ENCODE results near the gene FOXO6. TPM values are rescaled to one million over a fixed set of nuclear protein-coding genes. Genes with fewer than 3 reads are reported as not detected.

The FOXO6 gene
- total and polyA plus RNA-seq, 9 of the 15 experiments (the other 6 are each of a cell fraction or from before 2014, with no cell fraction given), result 0.04 to 0.31 (median 0.12) TPM; not detected in 5

- peak; percentile 60 for TF ChIP-seq CREB1 (IDR thresholded peaks at IDR 0.05)
- peak; percentile 78 for TF ChIP-seq CREB1 (CRISPR knock-in tag; IDR thresholded peaks at IDR 0.05)
- TF ChIP-seq FOXP4 (CRISPR knock-in tag; IDR thresholded peaks at IDR 0.05; ENCODE audit: borderline replicate concordance), result no peak
- no peak for TF ChIP-seq ZNF277 (CRISPR knock-in tag; IDR thresholded peaks at IDR 0.05; ENCODE audit: borderline replicate concordance)
- TF ChIP-seq NR2C2 (CRISPR knock-in tag; IDR thresholded peaks at IDR 0.05), result no peak
- TF ChIP-seq NR2C2 (tag; IDR thresholded peaks at IDR 0.05), result 0 out of 2 replicates have a peak, but pooled peaks have one; percentile 15
- no peak for TF ChIP-seq GTF2F1 (IDR thresholded peaks at IDR 0.05; ENCODE audit: low read depth, low read length)
- TF ChIP-seq NCOA4 (IDR thresholded peaks at IDR 0.05; ENCODE audit: partially characterized antibody), result no peak
- TF ChIP-seq IRF2 (CRISPR knock-in tag; IDR thresholded peaks at IDR 0.05), result no peak
- no peak for TF ChIP-seq ZNF589 (CRISPR knock-in tag; IDR thresholded peaks at IDR 0.05; ENCODE audit: low read depth)
- no peak for TF ChIP-seq PURB (CRISPR knock-in tag; IDR thresholded peaks at IDR 0.05; ENCODE audit: low read depth)
- TF ChIP-seq KLF13 (tag; IDR thresholded peaks at IDR 0.05; ENCODE audit: borderline replicate concordance, low read depth), result peak; percentile 97
- TF ChIP-seq ETS2 (tag; IDR thresholded peaks at IDR 0.05; ENCODE audit: borderline replicate concordance, poor library complexity, severe bottlenecking), result no peak
- no peak for TF ChIP-seq NR0B1 (IDR thresholded peaks at IDR 0.05; ENCODE audit: partially characterized antibody)
- no peak for TF ChIP-seq SMARCA5 (IDR thresholded peaks at IDR 0.05)
- no peak for TF ChIP-seq ZFP36 (IDR thresholded peaks at IDR 0.05; ENCODE audit: low read depth, low read length, partially characterized antibody)
- no peak for TF ChIP-seq ZNF740 (CRISPR knock-in tag; IDR thresholded peaks at IDR 0.05)
- no peak for TF ChIP-seq ZNF740 (tag; IDR thresholded peaks at IDR 0.05)
- TF ChIP-seq MEIS2 (IDR thresholded peaks at IDR 0.05; ENCODE audit: partially characterized antibody), result no peak
- TF ChIP-seq ZNF280A (IDR thresholded peaks at IDR 0.05; ENCODE audit: low read depth, partially characterized antibody), result no peak
- no peak for TF ChIP-seq ATF1 (CRISPR knock-in tag; IDR thresholded peaks at IDR 0.05)
- TF ChIP-seq ATF1 (tag; IDR thresholded peaks at IDR 0.05), result peak; percentile 85
Observed at GRCh38 chr1:41360786-41361494, at the start of gene FOXO6 (continued).

All from K562 (cell line).